ENCODE data around the gene AMN.

GRCh38 chr14:102958461-102958860, 36.0 kb downstream of the AMN start:
- TF ChIP-seq EZH2 (IDR thresholded peaks at IDR 0.05; ENCODE audit: borderline replicate concordance, low read depth, low read length, severe bottlenecking) (no peak), CTCF (IDR thresholded peaks at IDR 0.05; ENCODE audit: borderline replicate concordance, extremely low read depth, low read length, poor library complexity, severe bottlenecking) (no peak)

Measured in DND-41 (cell line).